Vagina (tissue), 2 donors: Measurements from ENCODE around the gene MTARC2. TPM values are rescaled to one million over a fixed set of nuclear protein-coding genes. Genes with fewer than 3 reads are reported as not detected.

Experiments
- DNase-seq, 2 donors: peaks; one replicate each; pipeline ENCODE4 v3.0.0-alpha.2; 2017; ENCODE audit errors: extremely low spot score in 2 of 2
- H3K27ac ChIP-seq: fragments of 200-600 bp; sonication (generic); one replicate; pipeline ENCODE4 v1.5.1; 2019
- H3K27me3 ChIP-seq: fragments of 200-600 bp; sonication (generic); one replicate; pipeline ENCODE4 v1.5.1; 2019
- H3K36me3 ChIP-seq, 2 donors: fragments of 200-600 bp; sonication (generic); one replicate each; pipeline ENCODE4 v1.5.1; 2017 to 2019
- H3K4me1 ChIP-seq: fragments of 200-600 bp; sonication (generic); one replicate; pipeline ENCODE4 v1.5.1; 2019
- H3K4me3 ChIP-seq, 2 donors: fragments of 200-600 bp; sonication (generic); 1 replicate in 1 of 2; 2 replicates in 1 of 2; pipeline ENCODE4 v1.5.1; 2016 to 2019
- H3K9me3 ChIP-seq: fragments of 200-600 bp; sonication (generic); one replicate; pipeline ENCODE4 v1.5.1; 2019
- POLR2A ChIP-seq, 2 donors: fragments of 450-650 bp; IDR thresholded peaks; one replicate each; pipeline ENCODE4 v1.6.1; 2017; ENCODE audit warnings: antibody characterized with exemption in 2 of 2, mild to moderate bottlenecking in 2 of 2, moderate library complexity in 2 of 2
- POLR2AphosphoS5 ChIP-seq, 2 donors: sonication (generic); formaldehyde crosslinking; IDR thresholded peaks; one replicate each; pipeline ENCODE4 v1.9.0; 2017; ENCODE audit warnings: antibody characterized with exemption in 2 of 2, mild to moderate bottlenecking in 2 of 2, low read depth in 1 of 2; ENCODE audit not compliant: insufficient read depth in 1 of 2
- intact Hi-C: fragments of 100-400 bp; cut with DNase I; formaldehyde crosslinking; loops from one replicate; pipeline ENCODE4 v1.15.1; 2023
- total RNA-seq: library from RNA; depleted of rRNA; stranded (reverse); fragments of >200 nt; gene quantifications from one replicate; pipeline ENCODE4 v1.2.3, GENCODE V29; 2016
- TF ChIP-seq, protein P1 (sequence below), 3 experiments: fragments of 450-650 bp in 2 of 3; fragments of 200-600 bp in 1 of 3; sonication (generic) in 1 of 3; IDR thresholded peaks; one replicate each; pipeline ENCODE4 v1.5.1; 2017 to 2019; ENCODE audit warnings: antibody characterized with exemption in 3 of 3, mild to moderate bottlenecking in 2 of 3, moderate library complexity in 2 of 3

The MTARC2 gene
- total RNA-seq, 1 donor from 2014 or later = 14.7 TPM

DNA sequence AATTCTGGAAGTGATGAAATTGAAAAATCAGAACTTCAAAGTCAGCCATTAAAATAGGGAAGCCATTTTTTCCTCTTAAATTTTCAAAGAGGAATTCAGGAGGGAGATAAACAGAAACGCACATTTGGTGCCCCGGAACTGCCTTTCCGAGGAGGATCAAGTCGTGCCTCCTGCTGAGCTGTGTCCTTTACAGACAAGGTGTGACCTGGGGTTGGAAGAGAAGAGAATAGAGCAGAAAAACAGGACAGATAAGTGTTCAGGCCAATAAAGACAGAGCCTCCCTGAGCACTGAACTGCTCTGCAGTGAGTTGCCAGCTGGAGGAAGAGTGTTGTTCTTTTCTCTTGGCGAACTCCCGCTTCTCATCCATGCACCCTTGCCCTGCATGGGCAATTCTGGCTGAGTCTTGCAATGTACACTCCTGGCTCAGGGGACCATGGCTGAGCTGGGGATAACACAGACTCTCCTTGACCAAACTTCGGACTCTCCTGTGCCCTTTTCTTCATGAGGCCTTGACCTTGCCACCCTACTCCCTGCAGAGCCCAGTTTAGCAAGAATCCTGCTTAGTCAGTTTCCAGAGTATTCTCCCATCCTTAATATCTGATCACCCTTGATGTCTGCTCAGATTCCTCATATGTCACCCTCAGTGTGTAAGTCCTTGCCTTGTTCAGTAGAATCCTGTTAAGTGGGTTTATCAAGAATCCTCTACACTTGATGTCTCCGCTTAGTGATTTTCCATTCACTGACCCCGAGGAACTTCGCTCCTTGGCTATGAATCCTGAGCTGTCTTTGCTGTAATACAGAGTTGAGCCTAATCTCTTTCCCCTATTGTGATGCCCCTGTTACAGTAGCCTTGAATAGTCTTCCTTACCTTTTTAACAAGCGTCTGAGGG is 37.3 kb downstream of the MTARC2 start:
- no peak for DNase-seq
- no peaks in the 10 kb centered on the region for H3K27me3 ChIP-seq
- no peak overlapping the region for H3K4me3 ChIP-seq
- no peaks in the 10 kb centered on the region for H3K36me3 ChIP-seq
- H3K27ac ChIP-seq = peak overlapping the region; percentile 34
- H3K9me3 ChIP-seq = no peaks in the 10 kb centered on the region
- intact Hi-C loops = no loop called here
- TF ChIP-seq, protein P1, sequence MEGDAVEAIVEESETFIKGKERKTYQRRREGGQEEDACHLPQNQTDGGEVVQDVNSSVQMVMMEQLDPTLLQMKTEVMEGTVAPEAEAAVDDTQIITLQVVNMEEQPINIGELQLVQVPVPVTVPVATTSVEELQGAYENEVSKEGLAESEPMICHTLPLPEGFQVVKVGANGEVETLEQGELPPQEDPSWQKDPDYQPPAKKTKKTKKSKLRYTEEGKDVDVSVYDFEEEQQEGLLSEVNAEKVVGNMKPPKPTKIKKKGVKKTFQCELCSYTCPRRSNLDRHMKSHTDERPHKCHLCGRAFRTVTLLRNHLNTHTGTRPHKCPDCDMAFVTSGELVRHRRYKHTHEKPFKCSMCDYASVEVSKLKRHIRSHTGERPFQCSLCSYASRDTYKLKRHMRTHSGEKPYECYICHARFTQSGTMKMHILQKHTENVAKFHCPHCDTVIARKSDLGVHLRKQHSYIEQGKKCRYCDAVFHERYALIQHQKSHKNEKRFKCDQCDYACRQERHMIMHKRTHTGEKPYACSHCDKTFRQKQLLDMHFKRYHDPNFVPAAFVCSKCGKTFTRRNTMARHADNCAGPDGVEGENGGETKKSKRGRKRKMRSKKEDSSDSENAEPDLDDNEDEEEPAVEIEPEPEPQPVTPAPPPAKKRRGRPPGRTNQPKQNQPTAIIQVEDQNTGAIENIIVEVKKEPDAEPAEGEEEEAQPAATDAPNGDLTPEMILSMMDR (IDR thresholded peaks at IDR 0.05) = no peak
- TF ChIP-seq POLR2A (IDR thresholded peaks at IDR 0.05) (no peak), POLR2AphosphoS5 (IDR thresholded peaks at IDR 0.05; ENCODE audit: insufficient read depth in 1 of 2, low read depth in 1 of 2) (no peak)
- H3K4me1 ChIP-seq = peaks cover 18% of the 10 kb centered on the region

DNA sequence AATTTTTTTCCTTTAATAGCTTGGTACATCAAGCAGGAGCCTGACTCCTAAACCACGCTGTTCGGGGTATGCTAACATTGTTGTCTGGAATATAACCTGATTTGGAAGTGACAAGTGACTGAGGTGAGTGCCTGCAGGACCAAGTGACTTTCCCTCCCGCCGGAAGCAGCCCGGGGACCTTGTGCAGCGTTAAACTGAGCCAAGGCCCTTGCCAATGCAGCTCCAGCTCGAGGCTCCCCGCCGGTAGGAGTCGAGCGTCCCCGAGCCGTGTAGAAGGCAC is 37.9 kb downstream of the MTARC2 start:
- peak overlapping the region; percentile 34 for H3K27ac ChIP-seq
- H3K4me1 ChIP-seq = peaks cover 18% of the 10 kb centered on the region
- intact Hi-C loops = no loop called here

DNA sequence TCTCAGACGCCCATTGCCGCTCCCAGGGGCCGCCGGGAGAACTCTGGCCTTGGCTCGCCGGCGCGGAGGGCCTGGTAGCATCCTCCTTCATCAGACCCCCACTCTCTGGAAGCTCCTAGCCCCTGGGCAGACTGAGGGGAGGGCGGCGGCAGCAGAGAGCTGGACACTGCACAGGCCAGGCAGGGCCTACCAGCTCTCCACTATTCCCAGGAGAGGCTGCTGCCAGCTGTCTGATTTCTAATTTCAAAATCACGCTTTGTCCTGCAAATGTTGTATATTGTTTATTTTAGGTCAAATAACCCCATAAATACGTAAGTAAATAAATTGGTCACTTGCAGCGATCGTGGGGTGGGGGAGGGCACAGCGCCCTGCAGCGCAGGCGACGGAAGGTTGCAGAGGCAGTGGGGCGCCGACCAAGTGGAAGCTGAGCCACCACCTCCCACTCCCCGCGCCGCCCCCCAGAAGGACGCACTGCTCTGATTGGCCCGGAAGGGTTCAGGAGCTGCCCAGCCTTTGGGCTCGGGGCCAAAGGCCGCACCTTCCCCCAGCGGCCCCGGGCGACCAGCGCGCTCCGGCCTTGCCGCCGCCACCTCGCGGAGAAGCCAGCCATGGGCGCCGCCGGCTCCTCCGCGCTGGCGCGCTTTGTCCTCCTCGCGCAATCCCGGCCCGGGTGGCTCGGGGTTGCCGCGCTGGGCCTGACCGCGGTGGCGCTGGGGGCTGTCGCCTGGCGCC is 38.4 kb downstream of the MTARC2 start, which contains the start of gene MTARC1:
MTARC1 (plus strand) TSS at position 577 of the 732 bp plus-strand sequence; CDS start at position 609, 32 bp downstream.
- Histone ChIP-seq H3K36me3 (no peaks in the 10 kb centered on the region), H3K9me3 (no peaks in the 10 kb centered on the region), H3K4me3 (peak within 1 kb of the TSS; percentile 50 to 60), H3K27me3 (no peaks in the 10 kb centered on the region), H3K27ac (peak within 1 kb of the TSS; percentile 34), H3K4me1 (peaks cover 20% of the 10 kb centered on the region)
- no peak for DNase-seq
- intact Hi-C loops = no loop called here
- TF ChIP-seq POLR2A (IDR thresholded peaks at IDR 0.05) = no peak
- TF ChIP-seq, protein P1 (IDR thresholded peaks at IDR 0.05) = no peak
- TF ChIP-seq POLR2AphosphoS5 (IDR thresholded peaks at IDR 0.05; ENCODE audit: insufficient read depth in 1 of 2, low read depth in 1 of 2) = peak in 1 of 2 donors; percentile 41

More for the DNA sequence above, 37.9 kb downstream of the MTARC2 start:
- H3K36me3 ChIP-seq = no peaks in the 10 kb centered on the region
- TF ChIP-seq POLR2A (IDR thresholded peaks at IDR 0.05) (no peak), POLR2AphosphoS5 (IDR thresholded peaks at IDR 0.05; ENCODE audit: insufficient read depth in 1 of 2, low read depth in 1 of 2) (no peak)
- TF ChIP-seq, protein P1 (IDR thresholded peaks at IDR 0.05) = no peak
- H3K4me3 ChIP-seq = peak overlapping the region; percentile 50 to 60
- no peaks in the 10 kb centered on the region for H3K9me3 ChIP-seq
- DNase-seq = no peak
- no peaks in the 10 kb centered on the region for H3K27me3 ChIP-seq

DNA sequence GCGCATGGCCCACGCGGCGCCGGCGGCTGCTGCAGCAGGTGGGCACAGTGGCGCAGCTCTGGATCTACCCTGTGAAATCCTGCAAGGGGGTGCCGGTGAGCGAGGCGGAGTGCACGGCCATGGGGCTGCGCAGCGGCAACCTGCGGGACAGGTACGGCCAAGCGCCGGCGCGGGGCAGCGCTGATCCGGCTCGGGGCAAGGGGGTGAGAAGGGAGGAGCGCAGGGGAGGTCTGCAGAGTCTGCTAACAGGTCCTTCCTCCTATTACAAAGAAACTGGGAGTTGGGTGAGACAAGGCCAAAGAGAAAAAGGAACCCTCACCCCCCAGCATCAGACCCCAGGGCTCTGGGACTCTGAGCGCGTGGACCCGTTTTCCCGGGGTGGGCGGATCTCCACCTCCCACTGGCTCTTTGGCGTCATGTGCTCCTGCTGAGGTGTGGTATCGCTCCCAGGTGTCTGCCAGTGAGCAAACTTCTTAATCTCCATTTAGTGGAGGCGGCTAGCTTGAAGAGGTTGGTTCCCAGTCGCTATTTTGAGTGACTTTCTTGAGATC is 39.0 kb downstream of the MTARC2 start:
- intact Hi-C loops = no loop called here
- Histone ChIP-seq H3K27me3 (no peaks in the 10 kb centered on the region), H3K4me1 (peaks cover 27% of the 10 kb centered on the region), H3K9me3 (no peaks in the 10 kb centered on the region), H3K36me3 (no peaks in the 10 kb centered on the region), H3K27ac (peak overlapping the region; percentile 34), H3K4me3 (peak overlapping the region; percentile 50 to 60)
- TF ChIP-seq, protein P1 (IDR thresholded peaks at IDR 0.05) = no peak
- TF ChIP-seq POLR2A (IDR thresholded peaks at IDR 0.05) (no peak), POLR2AphosphoS5 (IDR thresholded peaks at IDR 0.05; ENCODE audit: insufficient read depth in 1 of 2, low read depth in 1 of 2) (no peak)
- DNase-seq = no peak
